ENCODE measurements around the gene HS3ST4.

HS3ST4 gene

GRCh38 chr16:25691519-25692091 is at the start of gene HS3ST4:
Gene HS3ST4, plus strand, starts transcription at chr16:25691959.
- no peak for DNase-seq (ENCODE audit: low read depth in 2 of 2, low spot score in 1 of 2)

GRCh38 chr16:25643633-25644032 is 48.1 kb upstream of the HS3ST4 start:
- DNase-seq (ENCODE audit: low read depth in 2 of 2, low spot score in 1 of 2) = no peak

GRCh38 chr16:25656639-25657038 is 35.1 kb upstream of the HS3ST4 start:
- no peak for DNase-seq (ENCODE audit: low read depth in 2 of 2, low spot score in 1 of 2)

GRCh38 chr16:25676820-25677219 is 14.9 kb upstream of the HS3ST4 start:
- DNase-seq (ENCODE audit: low read depth in 2 of 2, low spot score in 1 of 2) = no peak

- DNase-seq (ENCODE audit: low read depth in 2 of 2, low spot score in 1 of 2) = no peak
These were observed 12.2 kb upstream of the HS3ST4 start for GRCh38 chr16:25679511-25679910.

- no peak for DNase-seq (ENCODE audit: low read depth in 2 of 2, low spot score in 1 of 2)
These were observed 2.5 kb upstream of the HS3ST4 start for GRCh38 chr16:25689137-25689836.

- DNase-seq (ENCODE audit: low read depth in 2 of 2, low spot score in 1 of 2) = no peak
These were observed 1.1 kb upstream of the HS3ST4 start for GRCh38 chr16:25690552-25691143.

- no peak for DNase-seq (ENCODE audit: low read depth in 2 of 2, low spot score in 1 of 2)
These were observed 587 bp downstream of the HS3ST4 start for GRCh38 chr16:25692351-25692741.

- DNase-seq (ENCODE audit: low read depth in 2 of 2, low spot score in 1 of 2) = no peak
These were observed 1.2 kb downstream of the HS3ST4 start for GRCh38 chr16:25692742-25693508.

GRCh38 chr16:25693631-25694030 is 1.9 kb downstream of the HS3ST4 start:
- DNase-seq (ENCODE audit: low read depth in 2 of 2, low spot score in 1 of 2) = no peak

GRCh38 chr16:25699069-25699468 is 7.3 kb downstream of the HS3ST4 start:
- DNase-seq (ENCODE audit: low read depth in 2 of 2, low spot score in 1 of 2) = no peak

- DNase-seq (ENCODE audit: low read depth in 2 of 2, low spot score in 1 of 2) = no peak
These were observed 8.8 kb downstream of the HS3ST4 start for GRCh38 chr16:25700547-25700946.

- no peak for DNase-seq (ENCODE audit: low read depth in 2 of 2, low spot score in 1 of 2)
These were observed 15.8 kb downstream of the HS3ST4 start for GRCh38 chr16:25707553-25707952.

- DNase-seq (ENCODE audit: low read depth in 2 of 2, low spot score in 1 of 2) = no peak
These were observed 16.3 kb downstream of the HS3ST4 start for GRCh38 chr16:25707982-25708583.

- no peak for DNase-seq (ENCODE audit: low read depth in 2 of 2, low spot score in 1 of 2)
These were observed 17.5 kb downstream of the HS3ST4 start for GRCh38 chr16:25709213-25709612.

- no peak for DNase-seq (ENCODE audit: low read depth in 2 of 2, low spot score in 1 of 2)
These were observed 22.2 kb downstream of the HS3ST4 start for GRCh38 chr16:25713785-25714570.

GRCh38 chr16:25716186-25716585 is 24.4 kb downstream of the HS3ST4 start:
- no peak for DNase-seq (ENCODE audit: low read depth in 2 of 2, low spot score in 1 of 2)

- no peak for DNase-seq (ENCODE audit: low read depth in 2 of 2, low spot score in 1 of 2)
These were observed 29.7 kb downstream of the HS3ST4 start for GRCh38 chr16:25721439-25721838.

- DNase-seq (ENCODE audit: low read depth in 2 of 2, low spot score in 1 of 2) = no peak
These were observed 34.8 kb downstream of the HS3ST4 start for GRCh38 chr16:25726430-25727098.

All from stimulated activated CD8-positive, alpha-beta memory T cell treated with anti-CD3 and anti-CD28 coated beads, Interleukin-4, amount 100 ng/mL, for 4 hours (primary cell).